K562 (cell line): Measurements from ENCODE around the gene DPM2. TPM values are rescaled to one million over a fixed set of nuclear protein-coding genes. Genes with fewer than 3 reads are reported as not detected.
A peak's percentile ranks its signal among the peaks of the same experiment; 100 is the strongest.

Experiments
- ARNT ChIP-seq, 2 experiments: fragments of 450-650 bp; IDR thresholded peaks; 2 replicates each; pipeline ENCODE4 v1.6.1; 2016; ENCODE audit warnings: mild to moderate bottlenecking in 1 of 2
- ATF1 ChIP-seq, 2 experiments: fragments of 450-650 bp in 1 of 2; IDR thresholded peaks; 2 replicates each; pipeline ENCODE4 v1.6.1; 2016; ENCODE audit warnings: missing compliant biosample characterization in 1 of 2, missing genetic modification characterization in 1 of 2
- CCNT2 ChIP-seq: IDR thresholded peaks from 2 replicates; pipeline ENCODE4 v1.6.1; 2011; ENCODE audit warnings: borderline replicate concordance, low read depth, mild to moderate bottlenecking, moderate library complexity, mixed read lengths, low read length; ENCODE audit not compliant: insufficient read length; ENCODE audit errors: extremely low read depth
- FOXM1 ChIP-seq, 2 experiments: fragments of 450-650 bp in 1 of 2; sonication (generic) in 1 of 2; formaldehyde crosslinking in 1 of 2; IDR thresholded peaks; 2 replicates each; pipeline versions ENCODE4 v1.6.1 to v1.9.0; 2017 to 2022; ENCODE audit warnings: low read depth in 2 of 2, mild to moderate bottlenecking in 2 of 2, missing genetic modification reagents in 1 of 2, moderate library complexity in 1 of 2
- NCOA4 ChIP-seq: fragments of 450-650 bp; IDR thresholded peaks from 2 replicates; pipeline ENCODE4 v1.6.1; 2018; ENCODE audit warnings: mild to moderate bottlenecking; ENCODE audit not compliant: partially characterized antibody
- RB1 ChIP-seq: fragments of 450-650 bp; IDR thresholded peaks from 2 replicates; pipeline ENCODE4 v1.6.1; 2017; ENCODE audit warnings: low read depth, mild to moderate bottlenecking
- RCOR1 ChIP-seq, 2 experiments: IDR thresholded peaks; 2 replicates each; pipeline ENCODE4 v1.6.1; 2012; ENCODE audit warnings: low read depth in 2 of 2, low read length in 2 of 2, borderline replicate concordance in 1 of 2, improper control_type of control experiment in 1 of 2
- SRSF1 ChIP-seq: fragments of 200-400 bp; formaldehyde crosslinking; IDR thresholded peaks from 2 replicates; pipeline ENCODE4 v1.6.1; 2017; ENCODE audit warnings: mild to moderate bottlenecking, low read depth, low read length, moderate library complexity
- polyA plus RNA-seq, 8 experiments: library from polyadenylated mRNA; depleted of rRNA in 4 of 8; stranded (reverse) in 5 of 8; unstranded in 3 of 8; fragments of >200 nt; fragmentation: Nextera tagmentation in 2 of 8; fragmentation: Illumina TruSeq in 1 of 8; extraction: Ambion mirVana in 2 of 8; extraction: Trizol in 1 of 8; gene quantifications; 2 replicates each; pipeline versions ENCODE4 v1.2.1 to v1.2.3, GENCODE V29; 2011 to 2014; ENCODE audit warnings: inconsistent platforms in 1 of 8, missing spikeins in 1 of 8
- total RNA-seq, 7 experiments: library from RNA; depleted of rRNA in 6 of 7; stranded (reverse); fragments of >200 nt in 6 of 7; fragmentation: Illumina TruSeq in 2 of 7; extraction: Trizol in 2 of 7; gene quantifications; 2 replicates each; pipeline versions ENCODE4 v1.2.1 to v1.2.3, GENCODE V29; 2011 to 2021; ENCODE audit warnings: low replicate concordance in 1 of 7
- TF ChIP-seq, protein P1 (sequence below): fragments of 450-650 bp; formaldehyde crosslinking; IDR thresholded peaks from 2 replicates; pipeline ENCODE4 v1.4.0; 2020; ENCODE audit warnings: mild to moderate bottlenecking, moderate library complexity
- TF ChIP-seq, protein P2 (sequence below), 2 experiments: fragments of 450-650 bp; IDR thresholded peaks; 2 replicates each; pipeline ENCODE4 v1.6.1; 2016
- TF ChIP-seq, protein P3 (sequence below): sonication (generic); formaldehyde crosslinking; IDR thresholded peaks from 2 replicates; pipeline ENCODE4 v1.8.0; 2023; ENCODE audit warnings: missing genetic modification reagents, mild to moderate bottlenecking, borderline replicate concordance

DPM2 gene
- total and polyA plus RNA-seq, 9 of the 15 experiments (the other 6 are each of a cell fraction or from before 2014, with no cell fraction given), result 43.5 to 126 (median 71.1) TPM

DNA sequence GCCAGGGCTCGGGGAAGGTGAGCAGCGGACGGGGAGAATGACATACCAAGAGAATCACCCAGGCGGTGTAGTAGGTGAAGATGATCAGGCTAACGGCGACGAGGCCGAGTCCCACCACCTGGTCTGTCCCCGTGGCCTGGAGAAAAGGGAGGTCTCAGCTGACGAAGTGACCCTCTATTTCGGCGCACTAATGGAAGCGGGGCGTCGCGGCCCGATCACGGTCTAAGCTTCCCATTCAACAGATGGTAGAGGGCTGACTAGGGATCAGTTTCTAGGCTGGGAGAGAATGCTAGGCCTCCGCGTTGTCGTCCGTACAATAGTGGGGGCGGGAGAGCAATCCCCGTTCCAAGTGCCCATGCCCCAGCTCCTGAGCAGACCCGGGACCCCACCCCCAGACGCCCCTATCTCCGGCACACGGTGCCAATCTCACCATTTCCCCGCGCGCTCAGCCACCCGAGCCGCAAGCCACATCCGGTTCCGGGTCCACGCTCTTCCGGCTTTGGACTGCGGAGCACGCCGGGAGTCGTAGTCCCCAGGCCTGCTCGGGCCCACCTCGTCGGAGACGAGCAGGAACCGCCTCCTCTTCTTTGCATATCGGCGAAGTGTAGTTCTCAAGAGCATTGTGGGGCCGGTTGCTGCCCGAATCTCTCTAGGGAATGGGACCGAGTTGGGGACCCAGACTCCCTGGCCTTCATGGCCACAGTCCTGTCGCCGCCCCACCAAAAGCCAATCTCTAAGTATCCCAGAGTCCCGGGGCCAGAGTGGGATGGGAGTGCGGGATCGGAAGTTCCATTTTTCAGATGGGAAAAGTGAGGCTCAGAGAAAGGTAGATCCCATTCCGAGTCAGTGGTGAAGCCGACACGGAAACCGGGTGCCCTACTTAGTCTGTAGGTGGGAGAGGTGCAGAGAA is at the start of gene DPM2 (continued):
- TF ChIP-seq RCOR1 (IDR thresholded peaks at IDR 0.05; ENCODE audit: borderline replicate concordance in 1 of 2, low read depth in 2 of 2, low read length in 2 of 2) (peak in 1 of 2 experiments; percentile 56; a peak in 3 of 4 replicates), FOXM1 (IDR thresholded peaks at IDR 0.05; ENCODE audit: low read depth) (no peak), FOXM1 (CRISPR knock-in tag; IDR thresholded peaks at IDR 0.05; ENCODE audit: low read depth) (no peak), ARNT (IDR thresholded peaks at IDR 0.05) (peak; percentile 27 to 52; a peak in 2 of 4 replicates), RB1 (no peak), ATF1 (CRISPR knock-in tag; IDR thresholded peaks at IDR 0.05) (no peak), ATF1 (tag; IDR thresholded peaks at IDR 0.05) (peak; percentile 90), CCNT2 (peak; percentile 33), NCOA4 (peak; percentile 41), SRSF1 (no peak)
- TF ChIP-seq, protein P1, sequence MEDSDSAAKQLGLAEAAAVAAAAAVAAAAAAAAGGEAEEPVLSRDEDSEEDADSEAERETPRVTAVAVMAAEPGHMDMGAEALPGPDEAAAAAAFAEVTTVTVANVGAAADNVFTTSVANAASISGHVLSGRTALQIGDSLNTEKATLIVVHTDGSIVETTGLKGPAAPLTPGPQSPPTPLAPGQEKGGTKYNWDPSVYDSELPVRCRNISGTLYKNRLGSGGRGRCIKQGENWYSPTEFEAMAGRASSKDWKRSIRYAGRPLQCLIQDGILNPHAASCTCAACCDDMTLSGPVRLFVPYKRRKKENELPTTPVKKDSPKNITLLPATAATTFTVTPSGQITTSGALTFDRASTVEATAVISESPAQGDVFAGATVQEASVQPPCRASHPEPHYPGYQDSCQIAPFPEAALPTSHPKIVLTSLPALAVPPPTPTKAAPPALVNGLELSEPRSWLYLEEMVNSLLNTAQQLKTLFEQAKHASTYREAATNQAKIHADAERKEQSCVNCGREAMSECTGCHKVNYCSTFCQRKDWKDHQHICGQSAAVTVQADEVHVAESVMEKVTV, result no peak
- TF ChIP-seq, protein P2, sequence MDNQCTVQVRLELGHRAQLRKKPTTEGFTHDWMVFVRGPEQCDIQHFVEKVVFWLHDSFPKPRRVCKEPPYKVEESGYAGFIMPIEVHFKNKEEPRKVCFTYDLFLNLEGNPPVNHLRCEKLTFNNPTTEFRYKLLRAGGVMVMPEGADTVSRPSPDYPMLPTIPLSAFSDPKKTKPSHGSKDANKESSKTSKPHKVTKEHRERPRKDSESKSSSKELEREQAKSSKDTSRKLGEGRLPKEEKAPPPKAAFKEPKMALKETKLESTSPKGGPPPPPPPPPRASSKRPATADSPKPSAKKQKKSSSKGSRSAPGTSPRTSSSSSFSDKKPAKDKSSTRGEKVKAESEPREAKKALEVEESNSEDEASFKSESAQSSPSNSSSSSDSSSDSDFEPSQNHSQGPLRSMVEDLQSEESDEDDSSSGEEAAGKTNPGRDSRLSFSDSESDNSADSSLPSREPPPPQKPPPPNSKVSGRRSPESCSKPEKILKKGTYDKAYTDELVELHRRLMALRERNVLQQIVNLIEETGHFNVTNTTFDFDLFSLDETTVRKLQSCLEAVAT (IDR thresholded peaks at IDR 0.05), result no peak
- TF ChIP-seq, protein P3, sequence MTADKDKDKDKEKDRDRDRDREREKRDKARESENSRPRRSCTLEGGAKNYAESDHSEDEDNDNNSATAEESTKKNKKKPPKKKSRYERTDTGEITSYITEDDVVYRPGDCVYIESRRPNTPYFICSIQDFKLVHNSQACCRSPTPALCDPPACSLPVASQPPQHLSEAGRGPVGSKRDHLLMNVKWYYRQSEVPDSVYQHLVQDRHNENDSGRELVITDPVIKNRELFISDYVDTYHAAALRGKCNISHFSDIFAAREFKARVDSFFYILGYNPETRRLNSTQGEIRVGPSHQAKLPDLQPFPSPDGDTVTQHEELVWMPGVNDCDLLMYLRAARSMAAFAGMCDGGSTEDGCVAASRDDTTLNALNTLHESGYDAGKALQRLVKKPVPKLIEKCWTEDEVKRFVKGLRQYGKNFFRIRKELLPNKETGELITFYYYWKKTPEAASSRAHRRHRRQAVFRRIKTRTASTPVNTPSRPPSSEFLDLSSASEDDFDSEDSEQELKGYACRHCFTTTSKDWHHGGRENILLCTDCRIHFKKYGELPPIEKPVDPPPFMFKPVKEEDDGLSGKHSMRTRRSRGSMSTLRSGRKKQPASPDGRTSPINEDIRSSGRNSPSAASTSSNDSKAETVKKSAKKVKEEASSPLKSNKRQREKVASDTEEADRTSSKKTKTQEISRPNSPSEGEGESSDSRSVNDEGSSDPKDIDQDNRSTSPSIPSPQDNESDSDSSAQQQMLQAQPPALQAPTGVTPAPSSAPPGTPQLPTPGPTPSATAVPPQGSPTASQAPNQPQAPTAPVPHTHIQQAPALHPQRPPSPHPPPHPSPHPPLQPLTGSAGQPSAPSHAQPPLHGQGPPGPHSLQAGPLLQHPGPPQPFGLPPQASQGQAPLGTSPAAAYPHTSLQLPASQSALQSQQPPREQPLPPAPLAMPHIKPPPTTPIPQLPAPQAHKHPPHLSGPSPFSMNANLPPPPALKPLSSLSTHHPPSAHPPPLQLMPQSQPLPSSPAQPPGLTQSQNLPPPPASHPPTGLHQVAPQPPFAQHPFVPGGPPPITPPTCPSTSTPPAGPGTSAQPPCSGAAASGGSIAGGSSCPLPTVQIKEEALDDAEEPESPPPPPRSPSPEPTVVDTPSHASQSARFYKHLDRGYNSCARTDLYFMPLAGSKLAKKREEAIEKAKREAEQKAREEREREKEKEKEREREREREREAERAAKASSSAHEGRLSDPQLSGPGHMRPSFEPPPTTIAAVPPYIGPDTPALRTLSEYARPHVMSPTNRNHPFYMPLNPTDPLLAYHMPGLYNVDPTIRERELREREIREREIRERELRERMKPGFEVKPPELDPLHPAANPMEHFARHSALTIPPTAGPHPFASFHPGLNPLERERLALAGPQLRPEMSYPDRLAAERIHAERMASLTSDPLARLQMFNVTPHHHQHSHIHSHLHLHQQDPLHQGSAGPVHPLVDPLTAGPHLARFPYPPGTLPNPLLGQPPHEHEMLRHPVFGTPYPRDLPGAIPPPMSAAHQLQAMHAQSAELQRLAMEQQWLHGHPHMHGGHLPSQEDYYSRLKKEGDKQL (CRISPR knock-in tag), result 0 out of 2 replicates have a peak, but pooled peaks have one; percentile 69
